Measurements from ENCODE around the gene CYCS. TPM values are rescaled to one million over a fixed set of nuclear protein-coding genes. Genes with fewer than 3 reads are reported as not detected.

Gene CYCS
- total RNA-seq, 1 donor from 2014 or later: 143 TPM

- H3K4me1 ChIP-seq (ENCODE audit: insufficient read depth, low read length): no peaks in the 10 kb centered on the region
- peaks cover 27% of the 10 kb centered on the region for H3K36me3 ChIP-seq (ENCODE audit: insufficient read depth, low read length)
- H3K36me3 Mint-ChIP-seq (ENCODE audit: low read depth, unreplicated experiment): peaks cover 4% of the 10 kb centered on the region
- no peak overlapping the region for H3K27ac Mint-ChIP-seq (ENCODE audit: unreplicated experiment)
- H3K4me3 ChIP-seq (ENCODE audit: insufficient read depth, low read depth, low read length): no peak overlapping the region
- no peaks in the 10 kb centered on the region for H3K27me3 Mint-ChIP-seq (ENCODE audit: low read depth, unreplicated experiment)
- TF ChIP-seq EZH2 (IDR thresholded peaks at IDR 0.05; ENCODE audit: insufficient read depth, low read length) (no peak), CTCF (IDR thresholded peaks at IDR 0.05; ENCODE audit: insufficient read depth, low read depth, low read length) (no peak)
- peak overlapping the region; percentile 12 for H3K27ac ChIP-seq (ENCODE audit: low read depth, low read length)
- H2AFZ ChIP-seq (ENCODE audit: low read depth, low read length): no peak overlapping the region
- H3K4me1 Mint-ChIP-seq (ENCODE audit: low read depth, unreplicated experiment): peaks cover 12% of the 10 kb centered on the region
- H3K4me3 Mint-ChIP-seq (ENCODE audit: unreplicated experiment): no peak overlapping the region
- H4K20me1 ChIP-seq (ENCODE audit: insufficient read depth, low read length): peaks cover 39% of the 10 kb centered on the region
- H3K9ac ChIP-seq (ENCODE audit: low read length): no peak overlapping the region
- DNase-seq (ENCODE audit: low read depth): peak; percentile 46
- peaks cover 40% of the 10 kb centered on the region for H3K79me2 ChIP-seq (ENCODE audit: insufficient read depth, low read length)
- H3K9me3 ChIP-seq (ENCODE audit: insufficient read depth, low read depth, low read length): no peaks in the 10 kb centered on the region
- FAIRE-seq: no peak
- H3K4me2 ChIP-seq (ENCODE audit: low read length): peak overlapping the region; percentile 17
- H3K27me3 ChIP-seq (ENCODE audit: insufficient read depth, low read length): no peaks in the 10 kb centered on the region
- no peaks in the 10 kb centered on the region for H3K9me3 Mint-ChIP-seq (ENCODE audit: unreplicated experiment)
Observed at GRCh38 chr7:25122373-25122772, 2.7 kb downstream of the CYCS start.

GRCh38 chr7:25121599-25121998 is 3.5 kb downstream of the CYCS start:
- Histone ChIP-seq H3K9me3 (ENCODE audit: insufficient read depth, low read depth, low read length) (no peaks in the 10 kb centered on the region), H2AFZ (ENCODE audit: low read depth, low read length) (no peak overlapping the region), H3K9ac (ENCODE audit: low read length) (no peak overlapping the region), H3K79me2 (ENCODE audit: insufficient read depth, low read length) (peaks cover 40% of the 10 kb centered on the region), H4K20me1 (ENCODE audit: insufficient read depth, low read length) (peaks cover 43% of the 10 kb centered on the region), H3K4me2 (ENCODE audit: low read length) (no peak overlapping the region), H3K4me1 (ENCODE audit: insufficient read depth, low read length) (no peaks in the 10 kb centered on the region), H3K4me3 (ENCODE audit: insufficient read depth, low read depth, low read length) (no peak overlapping the region), H3K27me3 (ENCODE audit: insufficient read depth, low read length) (no peaks in the 10 kb centered on the region), H3K36me3 (ENCODE audit: insufficient read depth, low read length) (peaks cover 27% of the 10 kb centered on the region), H3K27ac (ENCODE audit: low read depth, low read length) (no peak overlapping the region)
- Mint-ChIP-seq H3K9me3 (ENCODE audit: unreplicated experiment) (no peaks in the 10 kb centered on the region), H3K27ac (ENCODE audit: unreplicated experiment) (no peak overlapping the region), H3K27me3 (ENCODE audit: low read depth, unreplicated experiment) (no peaks in the 10 kb centered on the region), H3K36me3 (ENCODE audit: low read depth, unreplicated experiment) (peaks cover 4% of the 10 kb centered on the region), H3K4me3 (ENCODE audit: unreplicated experiment) (no peak overlapping the region), H3K4me1 (ENCODE audit: low read depth, unreplicated experiment) (peaks cover 12% of the 10 kb centered on the region)
- FAIRE-seq: no peak
- TF ChIP-seq CTCF (IDR thresholded peaks at IDR 0.05; ENCODE audit: insufficient read depth, low read depth, low read length) (no peak), EZH2 (IDR thresholded peaks at IDR 0.05; ENCODE audit: insufficient read depth, low read length) (no peak)
- no peak for DNase-seq (ENCODE audit: low read depth)

- H3K36me3 Mint-ChIP-seq (ENCODE audit: low read depth, unreplicated experiment): peaks cover 4% of the 10 kb centered on the region
- H4K20me1 ChIP-seq (ENCODE audit: insufficient read depth, low read length): peaks cover 36% of the 10 kb centered on the region
- H3K4me1 ChIP-seq (ENCODE audit: insufficient read depth, low read length): no peaks in the 10 kb centered on the region
- peaks cover 32% of the 10 kb centered on the region for H3K79me2 ChIP-seq (ENCODE audit: insufficient read depth, low read length)
- H3K27ac ChIP-seq (ENCODE audit: low read depth, low read length): no peak overlapping the region
- H3K4me3 Mint-ChIP-seq (ENCODE audit: unreplicated experiment): no peak overlapping the region
- TF ChIP-seq EZH2 (IDR thresholded peaks at IDR 0.05; ENCODE audit: insufficient read depth, low read length) (no peak), CTCF (IDR thresholded peaks at IDR 0.05; ENCODE audit: insufficient read depth, low read depth, low read length) (no peak)
- DNase-seq (ENCODE audit: low read depth): no peak
- no peak overlapping the region for H2AFZ ChIP-seq (ENCODE audit: low read depth, low read length)
- H3K36me3 ChIP-seq (ENCODE audit: insufficient read depth, low read length): peaks cover 27% of the 10 kb centered on the region
- H3K27ac Mint-ChIP-seq (ENCODE audit: unreplicated experiment): no peak overlapping the region
- no peaks in the 10 kb centered on the region for H3K27me3 Mint-ChIP-seq (ENCODE audit: low read depth, unreplicated experiment)
- H3K4me1 Mint-ChIP-seq (ENCODE audit: low read depth, unreplicated experiment): peaks cover 12% of the 10 kb centered on the region
- no peaks in the 10 kb centered on the region for H3K9me3 ChIP-seq (ENCODE audit: insufficient read depth, low read depth, low read length)
- H3K9ac ChIP-seq (ENCODE audit: low read length): no peak overlapping the region
- no peaks in the 10 kb centered on the region for H3K9me3 Mint-ChIP-seq (ENCODE audit: unreplicated experiment)
- FAIRE-seq: no peak
- H3K27me3 ChIP-seq (ENCODE audit: insufficient read depth, low read length): no peaks in the 10 kb centered on the region
- H3K4me2 ChIP-seq (ENCODE audit: low read length): no peak overlapping the region
- no peak overlapping the region for H3K4me3 ChIP-seq (ENCODE audit: insufficient read depth, low read depth, low read length)
Observed at GRCh38 chr7:25119102-25119501, 6.0 kb downstream of the CYCS start.
